OCI-LY3 (cell line): Measurements from ENCODE around the gene FRAS1.

Experiments used
- H2AFZ ChIP-seq: fragments of 200-600, 300-600 bp; shearing (Covaris generic); 2 replicates; pipeline ENCODE4 v1.6.0; 2014; ENCODE audit warnings: antibody characterized with exemption, low read depth, low read length
- H3K27ac ChIP-seq: fragments of 200-600, 300-600 bp; sonication (generic); 2 replicates; pipeline ENCODE4 v1.5.1; 2014; ENCODE audit warnings: mild to moderate bottlenecking, low read length, moderate library complexity, mixed read lengths
- H3K27me3 ChIP-seq: fragments of 200-600, 300-600 bp; sonication (generic); 2 replicates; pipeline ENCODE4 v1.6.1; 2014; ENCODE audit warnings: low read depth, low read length, mixed read lengths
- H3K36me3 ChIP-seq: fragments of 200-600, 300-600 bp; sonication (generic); replicated peaks from 2 replicates; pipeline ENCODE3; 2014; ENCODE audit warnings: low read depth, low read length, mixed read lengths
- H3K4me1 ChIP-seq: fragments of 300-600, 200-600 bp; sonication (generic); 2 replicates; pipeline ENCODE4 v1.6.1; 2014; ENCODE audit warnings: low read length, mixed read lengths
- H3K4me2 ChIP-seq: fragments of 200-600, 300-600 bp; sonication (generic); 2 replicates; pipeline ENCODE4 v1.6.1; 2014; ENCODE audit warnings: low read length, mixed read lengths
- H3K4me3 ChIP-seq: fragments of 300-600, 200-600 bp; sonication (generic); 2 replicates; pipeline ENCODE4 v1.5.1; 2014; ENCODE audit warnings: antibody characterized with exemption, mild to moderate bottlenecking, low read length, moderate library complexity
- H3K79me2 ChIP-seq: fragments of 300-600, 200-600 bp; shearing (Covaris generic); 2 replicates; pipeline ENCODE4 v1.6.1; 2014; ENCODE audit warnings: mild to moderate bottlenecking, low read length, mixed read lengths
- H3K9ac ChIP-seq: fragments of 300-600, 200-600 bp; shearing (Covaris generic); 2 replicates; pipeline ENCODE4 v1.6.0; 2014; ENCODE audit warnings: mild to moderate bottlenecking, low read length, moderate library complexity
- H3K9me3 ChIP-seq: fragments of 200-600, 300-600 bp; shearing (Covaris generic); 2 replicates; pipeline ENCODE4 v1.6.1; 2014; ENCODE audit warnings: low read length, mixed read lengths; ENCODE audit not compliant: insufficient read depth
- H4K20me1 ChIP-seq: fragments of 200-600, 300-600 bp; sonication (generic); 2 replicates; pipeline ENCODE4 v1.6.1; 2016; ENCODE audit warnings: low read length, mixed read lengths; ENCODE audit not compliant: insufficient read depth
- EZH2phosphoT487 ChIP-seq: fragments of 200-600 bp; shearing (Covaris generic); IDR thresholded peaks from 2 replicates; pipeline ENCODE4 v1.6.1; 2018; ENCODE audit warnings: antibody characterized with exemption, mixed run types, low read depth
- TF ChIP-seq, protein P1 (sequence below): fragments of 200-600, 300-600 bp; sonication (generic); IDR thresholded peaks from 2 replicates; pipeline ENCODE4 v1.5.1; 2014; ENCODE audit warnings: antibody characterized with exemption, low read length, low read depth

The FRAS1 gene

DNA sequence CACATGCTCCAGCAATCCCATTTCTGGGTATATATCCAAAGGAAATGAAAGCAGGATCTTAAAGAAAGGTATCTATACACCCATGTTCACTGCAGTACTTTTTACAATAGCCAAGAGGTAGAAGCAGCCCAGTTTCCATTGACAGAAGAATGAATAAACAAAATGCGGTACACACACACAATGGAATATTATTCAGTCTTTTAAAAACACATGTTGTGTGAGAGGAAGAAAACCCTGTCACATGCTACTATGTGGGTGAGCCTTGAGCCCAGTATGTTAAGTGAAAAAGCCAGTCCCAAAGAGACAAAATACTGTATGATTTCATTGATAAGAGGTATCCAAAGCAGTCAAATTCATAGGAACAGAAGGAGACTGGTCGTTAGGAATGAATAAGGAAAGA is 500.7 kb downstream of the FRAS1 start:
- Histone ChIP-seq H3K79me2 (no peaks in the 10 kb centered on the region), H3K4me2 (no peak overlapping the region), H3K9ac (no peak overlapping the region), H3K4me1 (no peaks in the 10 kb centered on the region), H3K4me3 (no peak overlapping the region), H3K27ac (no peak overlapping the region), H3K36me3 (no peaks in the 10 kb centered on the region), H3K27me3 (peaks cover 19% of the 10 kb centered on the region; the same call in 1 of the 2 replicates), H3K9me3 (no peaks in the 10 kb centered on the region), H2AFZ (no peak overlapping the region), H4K20me1 (no peaks in the 10 kb centered on the region)
- TF ChIP-seq EZH2phosphoT487: no peak
- TF ChIP-seq, protein P1, sequence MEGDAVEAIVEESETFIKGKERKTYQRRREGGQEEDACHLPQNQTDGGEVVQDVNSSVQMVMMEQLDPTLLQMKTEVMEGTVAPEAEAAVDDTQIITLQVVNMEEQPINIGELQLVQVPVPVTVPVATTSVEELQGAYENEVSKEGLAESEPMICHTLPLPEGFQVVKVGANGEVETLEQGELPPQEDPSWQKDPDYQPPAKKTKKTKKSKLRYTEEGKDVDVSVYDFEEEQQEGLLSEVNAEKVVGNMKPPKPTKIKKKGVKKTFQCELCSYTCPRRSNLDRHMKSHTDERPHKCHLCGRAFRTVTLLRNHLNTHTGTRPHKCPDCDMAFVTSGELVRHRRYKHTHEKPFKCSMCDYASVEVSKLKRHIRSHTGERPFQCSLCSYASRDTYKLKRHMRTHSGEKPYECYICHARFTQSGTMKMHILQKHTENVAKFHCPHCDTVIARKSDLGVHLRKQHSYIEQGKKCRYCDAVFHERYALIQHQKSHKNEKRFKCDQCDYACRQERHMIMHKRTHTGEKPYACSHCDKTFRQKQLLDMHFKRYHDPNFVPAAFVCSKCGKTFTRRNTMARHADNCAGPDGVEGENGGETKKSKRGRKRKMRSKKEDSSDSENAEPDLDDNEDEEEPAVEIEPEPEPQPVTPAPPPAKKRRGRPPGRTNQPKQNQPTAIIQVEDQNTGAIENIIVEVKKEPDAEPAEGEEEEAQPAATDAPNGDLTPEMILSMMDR: no peak

GRCh38 chr4:78558410-78558809 is 501.3 kb downstream of the FRAS1 start:
- Histone ChIP-seq H4K20me1 (no peaks in the 10 kb centered on the region), H3K9ac (no peak overlapping the region), H3K27me3 (peaks cover 19% of the 10 kb centered on the region; the same call in 1 of the 2 replicates), H3K4me2 (no peak overlapping the region), H3K79me2 (no peaks in the 10 kb centered on the region), H3K4me1 (no peaks in the 10 kb centered on the region), H2AFZ (no peak overlapping the region), H3K36me3 (no peaks in the 10 kb centered on the region), H3K4me3 (no peak overlapping the region), H3K9me3 (no peaks in the 10 kb centered on the region), H3K27ac (no peak overlapping the region)
- no peak for TF ChIP-seq EZH2phosphoT487
- TF ChIP-seq, protein P1: no peak

DNA sequence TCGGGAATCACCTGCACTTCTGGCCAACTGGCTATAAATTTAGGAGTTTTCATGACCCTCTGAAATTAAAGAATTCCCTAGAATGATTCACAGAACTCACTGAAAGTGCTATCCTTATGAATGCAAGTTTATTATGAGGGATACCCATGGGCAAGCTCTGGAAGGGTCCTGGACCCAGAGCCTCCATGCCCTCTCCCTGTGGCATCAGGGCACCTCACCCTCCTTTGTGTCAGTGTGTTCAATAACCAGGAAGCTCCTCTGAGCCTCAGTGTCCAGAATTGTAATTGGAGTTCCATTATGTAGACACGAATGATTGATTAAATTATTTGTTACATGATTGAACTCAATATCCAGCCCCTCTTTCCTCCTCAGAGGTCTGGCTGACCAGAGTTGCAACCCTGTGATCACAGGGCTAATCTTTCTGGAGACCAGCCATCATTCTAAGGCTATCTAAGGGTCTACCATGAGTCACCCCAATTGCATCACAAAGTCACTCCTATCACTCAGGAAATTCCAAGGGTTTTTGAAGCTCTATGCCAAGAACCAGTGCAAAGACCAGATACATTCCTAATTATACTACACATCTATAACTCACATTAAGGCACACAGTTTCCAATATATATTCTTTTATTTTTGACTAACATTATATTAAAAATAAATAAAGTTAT is 503.3 kb downstream of the FRAS1 start:
- Histone ChIP-seq H3K9me3 (no peaks in the 10 kb centered on the region), H3K4me1 (no peaks in the 10 kb centered on the region), H3K4me3 (no peak overlapping the region), H3K9ac (no peak overlapping the region), H3K27ac (no peak overlapping the region), H3K79me2 (no peaks in the 10 kb centered on the region), H2AFZ (no peak overlapping the region), H3K4me2 (no peak overlapping the region), H3K27me3 (peaks cover 19% of the 10 kb centered on the region; the same call in 1 of the 2 replicates), H4K20me1 (no peaks in the 10 kb centered on the region), H3K36me3 (no peaks in the 10 kb centered on the region)
- TF ChIP-seq EZH2phosphoT487: no peak
- TF ChIP-seq, protein P1: no peak

GRCh38 chr4:78561677-78562076 is 504.6 kb downstream of the FRAS1 start:
- Histone ChIP-seq H3K4me2 (no peak overlapping the region), H3K4me1 (no peaks in the 10 kb centered on the region), H2AFZ (no peak overlapping the region), H3K4me3 (no peak overlapping the region), H3K27me3 (peaks cover 19% of the 10 kb centered on the region; the same call in 1 of the 2 replicates), H3K27ac (no peak overlapping the region), H4K20me1 (no peaks in the 10 kb centered on the region), H3K9me3 (no peaks in the 10 kb centered on the region), H3K9ac (no peak overlapping the region), H3K79me2 (no peaks in the 10 kb centered on the region), H3K36me3 (no peaks in the 10 kb centered on the region)
- TF ChIP-seq, protein P1: no peak
- no peak for TF ChIP-seq EZH2phosphoT487
